C4-2B (cell line): Measurements from ENCODE around the gene MLXIPL.

Source experiments
- H3K27ac ChIP-seq: fragments of 450-650 bp; 2 replicates; pipeline ENCODE4 v1.5.1; 2017
- ZFX ChIP-seq: fragments of 450-650 bp; IDR thresholded peaks from 2 replicates; pipeline ENCODE4 v1.6.1; 2017
- TF ChIP-seq, protein P1 (sequence below): fragments of 450-650 bp; conservative IDR thresholded peaks from 2 replicates; pipeline ENCODE4 v1.5.1; 2017; ENCODE audit warnings: mild to moderate bottlenecking

MLXIPL gene

DNA sequence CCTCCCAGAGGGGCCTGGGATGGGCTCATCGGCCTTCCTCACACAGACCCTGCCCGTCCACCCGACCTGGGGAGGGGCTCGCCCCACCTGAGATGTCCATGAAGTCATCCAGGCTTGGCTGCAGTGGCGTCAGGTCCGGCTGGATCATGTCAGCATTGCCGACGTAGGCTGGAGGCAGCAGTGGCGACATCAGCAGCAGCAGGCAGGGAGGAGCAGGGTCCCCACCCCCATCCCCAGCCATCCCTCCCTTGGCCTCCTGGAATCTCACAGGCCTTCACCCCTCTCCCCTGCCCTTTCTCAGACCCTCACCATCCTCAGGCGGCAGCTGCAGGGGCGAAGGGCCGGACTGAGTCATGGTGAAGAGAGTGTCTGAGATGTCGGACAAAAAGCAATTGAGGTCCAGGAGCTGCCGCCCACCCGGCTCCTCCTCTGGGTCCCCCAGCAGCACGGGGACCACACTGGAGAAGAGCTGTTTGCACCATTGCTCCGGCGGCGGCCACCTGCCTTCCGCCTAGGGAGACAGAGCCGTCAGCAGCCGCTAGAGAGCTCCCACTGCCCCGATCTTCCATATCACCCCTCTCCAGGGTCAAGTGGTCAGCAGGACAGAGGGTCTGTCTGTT lies 18.6 kb downstream of the MLXIPL start:
- no peak overlapping the region for H3K27ac ChIP-seq
- TF ChIP-seq, protein P1, sequence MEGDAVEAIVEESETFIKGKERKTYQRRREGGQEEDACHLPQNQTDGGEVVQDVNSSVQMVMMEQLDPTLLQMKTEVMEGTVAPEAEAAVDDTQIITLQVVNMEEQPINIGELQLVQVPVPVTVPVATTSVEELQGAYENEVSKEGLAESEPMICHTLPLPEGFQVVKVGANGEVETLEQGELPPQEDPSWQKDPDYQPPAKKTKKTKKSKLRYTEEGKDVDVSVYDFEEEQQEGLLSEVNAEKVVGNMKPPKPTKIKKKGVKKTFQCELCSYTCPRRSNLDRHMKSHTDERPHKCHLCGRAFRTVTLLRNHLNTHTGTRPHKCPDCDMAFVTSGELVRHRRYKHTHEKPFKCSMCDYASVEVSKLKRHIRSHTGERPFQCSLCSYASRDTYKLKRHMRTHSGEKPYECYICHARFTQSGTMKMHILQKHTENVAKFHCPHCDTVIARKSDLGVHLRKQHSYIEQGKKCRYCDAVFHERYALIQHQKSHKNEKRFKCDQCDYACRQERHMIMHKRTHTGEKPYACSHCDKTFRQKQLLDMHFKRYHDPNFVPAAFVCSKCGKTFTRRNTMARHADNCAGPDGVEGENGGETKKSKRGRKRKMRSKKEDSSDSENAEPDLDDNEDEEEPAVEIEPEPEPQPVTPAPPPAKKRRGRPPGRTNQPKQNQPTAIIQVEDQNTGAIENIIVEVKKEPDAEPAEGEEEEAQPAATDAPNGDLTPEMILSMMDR, result no peak
- TF ChIP-seq ZFX, result no peak

DNA sequence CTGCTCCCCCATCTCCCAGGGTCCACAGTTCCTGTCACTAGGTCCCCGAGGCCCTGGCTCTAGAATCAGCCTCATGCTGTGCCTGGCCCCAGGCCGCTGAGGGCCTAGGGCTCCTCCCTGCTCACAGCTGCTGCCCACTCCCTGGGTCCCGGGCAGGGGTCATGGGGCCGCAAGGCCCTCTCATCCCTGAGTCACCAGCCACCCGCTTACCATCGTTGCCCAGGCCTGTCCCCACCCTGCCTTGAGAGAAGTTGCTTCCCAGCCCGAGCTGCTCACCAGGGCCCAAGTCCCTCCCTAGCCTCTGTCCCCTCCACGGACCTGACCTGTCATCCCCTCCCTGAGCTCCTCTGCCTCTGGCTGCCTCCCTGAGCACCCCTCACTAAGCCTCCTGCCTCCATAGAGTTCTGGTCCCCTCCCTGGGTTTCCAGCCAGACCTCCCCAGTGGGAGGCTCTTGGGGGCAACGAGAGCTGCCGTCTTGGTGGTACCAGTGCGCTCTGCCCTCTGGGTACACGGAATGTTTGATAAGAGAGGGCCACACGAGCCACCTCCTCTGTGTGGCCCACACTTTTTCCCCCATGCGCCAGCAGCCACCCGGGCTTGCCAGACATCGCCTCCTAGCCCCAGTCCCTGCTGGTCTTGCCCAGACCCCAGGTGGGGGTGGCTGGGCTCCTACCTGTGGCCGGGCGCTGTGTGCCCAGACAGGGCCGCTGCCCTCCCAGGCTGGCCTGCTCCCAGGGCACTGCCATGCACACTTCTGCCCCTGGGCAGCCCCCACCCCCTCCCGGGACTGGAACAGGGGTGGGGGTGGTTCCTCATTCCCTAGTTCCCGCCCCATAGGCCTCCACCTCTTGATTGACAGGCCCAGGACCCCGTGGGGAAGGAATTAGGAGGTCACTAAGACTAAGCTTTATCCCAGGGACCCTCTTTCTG lies 21.3 kb downstream of the MLXIPL start:
- TF ChIP-seq, protein P1, result no peak
- no peak for TF ChIP-seq ZFX
- H3K27ac ChIP-seq, result no peak overlapping the region

DNA sequence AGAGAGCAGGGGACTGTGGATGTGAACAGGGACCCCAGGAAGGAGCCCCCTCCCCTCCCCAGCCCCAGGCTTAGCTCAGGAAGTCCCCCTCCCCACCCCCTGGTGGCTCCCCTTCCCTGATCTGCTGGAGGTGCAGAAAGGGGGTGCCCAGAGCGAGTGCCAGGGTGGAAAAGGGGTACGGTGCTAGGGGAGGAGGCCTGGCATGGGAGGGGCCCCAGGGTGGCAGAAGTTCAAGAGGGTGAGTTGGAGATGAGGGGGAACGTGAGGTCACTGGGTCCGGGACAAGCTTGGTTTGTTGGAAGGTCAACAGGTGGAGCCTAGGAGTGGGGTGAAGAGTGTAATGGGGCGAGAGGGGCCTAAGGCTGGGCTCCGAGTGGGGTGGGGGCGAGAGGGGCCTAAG lies 24.4 kb downstream of the MLXIPL start:
- no peak overlapping the region for H3K27ac ChIP-seq
- no peak for TF ChIP-seq ZFX
- TF ChIP-seq, protein P1, result no peak

DNA sequence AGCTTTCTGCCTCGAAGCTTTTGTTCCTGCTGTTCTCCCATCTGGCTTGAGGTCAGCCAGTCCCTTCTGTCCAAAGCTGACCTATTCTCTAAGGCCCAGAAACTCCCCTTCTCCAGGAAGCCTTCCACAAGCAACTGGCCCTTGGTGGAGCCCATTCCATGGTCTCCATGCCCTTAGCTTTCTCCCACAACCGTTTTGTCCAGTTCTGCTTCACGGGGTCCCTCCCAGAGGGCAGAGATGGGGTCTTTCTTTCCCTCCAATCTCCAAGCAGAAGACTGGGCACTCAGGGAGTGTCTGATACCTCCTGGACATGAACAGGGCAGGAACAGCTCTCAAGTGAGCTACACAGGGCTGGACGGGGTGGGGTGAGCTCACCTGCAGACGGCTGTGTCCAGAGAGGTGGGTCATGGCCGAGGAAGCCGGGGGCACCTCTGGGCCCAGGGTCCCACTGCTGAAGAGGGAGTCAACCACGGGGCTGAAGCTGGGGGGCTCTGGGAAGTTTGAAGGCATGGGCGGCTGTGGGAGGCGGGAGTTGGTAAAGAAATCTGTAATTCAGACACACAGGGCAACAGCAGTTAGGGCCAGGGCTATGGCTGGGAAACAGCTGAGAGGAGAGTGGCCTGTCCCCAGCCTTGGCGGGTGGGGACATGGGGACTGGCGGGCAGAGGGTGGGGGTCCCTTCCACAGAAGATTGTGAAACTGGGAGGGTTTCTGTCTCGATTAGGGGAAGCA lies 25.0 kb downstream of the MLXIPL start:
- no peak overlapping the region for H3K27ac ChIP-seq
- TF ChIP-seq ZFX, result no peak

DNA sequence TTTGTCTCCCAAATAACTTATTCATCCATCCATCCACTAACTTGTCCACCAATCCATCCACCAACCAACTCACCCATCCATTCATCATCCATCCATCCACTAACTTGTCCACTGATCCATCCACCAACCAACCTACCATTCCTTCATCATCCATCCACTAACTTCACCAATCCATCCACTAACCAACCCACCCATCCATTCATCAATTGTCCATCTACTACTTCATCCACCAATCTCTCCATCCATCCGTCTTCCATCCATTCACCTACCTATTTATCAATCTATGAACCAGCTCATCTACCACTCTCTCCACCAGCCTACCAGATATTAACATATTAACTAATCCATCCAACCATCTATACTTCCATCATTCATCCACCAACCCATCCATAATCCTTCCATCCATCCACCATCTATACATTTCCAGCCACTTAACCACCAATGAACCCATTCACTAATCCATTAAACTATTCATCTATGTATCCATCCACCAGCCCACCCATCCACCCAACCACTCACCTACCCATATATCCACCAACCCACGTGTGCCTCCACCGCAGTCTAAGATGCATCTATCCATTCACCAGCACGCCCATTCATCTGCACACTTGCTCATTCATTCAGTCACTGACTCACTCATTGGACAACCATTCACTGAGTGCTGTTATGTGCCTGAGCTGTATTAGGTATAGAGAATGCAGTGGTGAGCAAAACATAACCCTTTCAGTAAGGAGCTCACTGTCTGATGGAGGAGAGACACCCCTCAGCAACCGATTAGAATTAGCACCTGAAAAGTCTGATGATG lies 26.1 kb downstream of the MLXIPL start:
- no peak for TF ChIP-seq ZFX
- TF ChIP-seq, protein P1, result no peak
- H3K27ac ChIP-seq, result no peak overlapping the region

DNA sequence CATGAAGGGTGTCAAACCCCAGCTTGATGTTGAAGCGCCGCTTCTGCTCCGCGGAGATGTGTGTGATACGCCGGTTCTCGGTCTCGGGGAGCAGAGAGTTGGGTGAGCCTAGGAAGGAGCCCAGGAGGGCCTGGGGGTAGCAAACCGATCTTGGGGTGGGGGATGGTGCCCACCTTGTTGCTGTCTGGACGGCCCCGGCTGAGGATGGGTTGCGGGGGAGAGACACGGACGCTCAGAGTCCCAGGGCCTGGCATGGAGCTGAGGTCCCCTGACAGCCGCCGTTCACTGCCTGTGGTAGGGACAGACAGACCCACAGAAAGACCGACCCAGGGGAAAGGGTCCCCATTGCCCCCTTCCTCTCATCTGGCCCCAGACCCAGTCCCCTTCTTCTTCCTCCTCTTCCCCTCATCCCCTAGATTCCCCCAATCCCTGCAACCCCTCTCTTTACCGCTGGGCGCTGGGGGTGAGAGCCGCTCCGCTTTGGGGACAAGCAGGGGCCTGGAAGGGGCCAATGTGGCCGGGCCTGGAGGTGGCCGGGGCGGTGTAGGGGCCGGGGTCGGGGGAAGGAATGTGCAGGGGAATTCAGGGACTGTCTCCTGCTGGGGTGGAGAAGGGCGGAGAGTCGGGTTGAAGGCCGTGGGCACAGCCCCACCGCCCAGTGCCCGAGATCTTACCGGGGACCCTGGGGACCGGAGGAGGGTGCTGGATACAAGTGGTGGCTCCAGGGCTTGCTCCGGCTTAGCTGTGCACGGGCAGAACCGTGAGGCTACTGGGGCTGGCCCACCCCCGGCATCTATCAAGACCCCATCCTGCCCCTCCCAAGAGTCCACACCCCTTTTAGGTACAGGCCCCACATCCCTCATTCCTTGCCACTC lies 27.9 kb downstream of the MLXIPL start:
- TF ChIP-seq ZFX, result no peak
- TF ChIP-seq, protein P1, result no peak
- no peak overlapping the region for H3K27ac ChIP-seq
